K562 (cell line): ENCODE measurements around the gene PI4KA. TPM values are rescaled to one million over a fixed set of nuclear protein-coding genes. Genes with fewer than 3 reads are reported as not detected.

Source experiments
- CUX1 ChIP-seq: fragments of 200-800 bp; sonication (Bioruptor generic); IDR thresholded peaks from 2 replicates; pipeline ENCODE4 v1.6.1; 2016; ENCODE audit warnings: missing genetic modification characterization, missing compliant biosample characterization
- DEAF1 ChIP-seq: fragments of 450-650 bp; formaldehyde crosslinking; IDR thresholded peaks from 2 replicates; pipeline ENCODE4 v1.4.0; 2020; ENCODE audit warnings: mild to moderate bottlenecking, moderate library complexity
- E2F1 ChIP-seq: sonication (generic); formaldehyde crosslinking; IDR thresholded peaks from 2 replicates; pipeline ENCODE4 v1.8.1; 2023; ENCODE audit warnings: mild to moderate bottlenecking, missing genetic modification reagents, moderate library complexity
- ETV5 ChIP-seq: sonication (generic); formaldehyde crosslinking; IDR thresholded peaks from 2 replicates; pipeline ENCODE4 v1.4.0; 2020; ENCODE audit warnings: low read depth, mild to moderate bottlenecking, missing genetic modification reagents
- GABPB2 ChIP-seq: fragments of 250-450 bp; sonication (Bioruptor Pico); conservative IDR thresholded peaks from 2 replicates; pipeline ENCODE4 v1.5.1; 2021; ENCODE audit warnings: mild to moderate bottlenecking
- HIVEP1 ChIP-seq: fragments of 250-450 bp; sonication (Bioruptor Pico); IDR thresholded peaks from 2 replicates; pipeline ENCODE4 v1.4.0; 2020; ENCODE audit warnings: mild to moderate bottlenecking
- KDM5B ChIP-seq: fragments of 200-600 bp; sonication (generic); IDR thresholded peaks from 2 replicates; pipeline ENCODE4 v1.6.1; 2012; ENCODE audit warnings: low read depth, mild to moderate bottlenecking, moderate library complexity, low read length, control low read depth, inconsistent platforms; ENCODE audit not compliant: insufficient replicate concordance
- MLX ChIP-seq, 2 experiments: fragments of 450-650 bp in 1 of 2; sonication (generic) in 1 of 2; formaldehyde crosslinking; conservative IDR thresholded peaks; 2 replicates each; pipeline versions ENCODE4 v1.4.0 to v1.8.1; 2020 to 2022; ENCODE audit warnings: mild to moderate bottlenecking in 1 of 2, missing genetic modification reagents in 1 of 2
- NCOA1 ChIP-seq: fragments of 450-650 bp; IDR thresholded peaks from 2 replicates; pipeline ENCODE4 v1.6.1; 2016; ENCODE audit warnings: low read depth
- NR2C2 ChIP-seq, 2 experiments: fragments of 200-800 bp in 1 of 2; sonication (Bioruptor generic) in 1 of 2; sonication (generic) in 1 of 2; formaldehyde crosslinking in 1 of 2; IDR thresholded peaks; 2 replicates each; pipeline versions ENCODE4 v1.6.1 to v1.8.0; 2016 to 2022; ENCODE audit warnings: mild to moderate bottlenecking in 1 of 2, missing compliant biosample characterization in 1 of 2, missing genetic modification characterization in 1 of 2, missing genetic modification reagents in 1 of 2
- OTX1 ChIP-seq: fragments of 450-650 bp; formaldehyde crosslinking; IDR thresholded peaks from 2 replicates; pipeline ENCODE4 v1.4.0; 2022; ENCODE audit warnings: mild to moderate bottlenecking
- RBM25 ChIP-seq: fragments of 200-400 bp; formaldehyde crosslinking; IDR thresholded peaks from 2 replicates; pipeline ENCODE4 v1.6.1; 2018; ENCODE audit warnings: low read length, low read depth, moderate library complexity; ENCODE audit not compliant: severe bottlenecking
- SIX5 ChIP-seq, 2 experiments: IDR thresholded peaks; 2 replicates each; pipeline ENCODE4 v1.6.1; 2011; ENCODE audit warnings: low read length in 2 of 2, borderline replicate concordance in 1 of 2, low read depth in 1 of 2, mild to moderate bottlenecking in 1 of 2, moderate library complexity in 1 of 2; ENCODE audit not compliant: insufficient read depth in 1 of 2
- SRSF3 ChIP-seq: fragments of 200-400 bp; formaldehyde crosslinking; IDR thresholded peaks from 2 replicates; pipeline ENCODE4 v1.6.1; 2016; ENCODE audit warnings: mild to moderate bottlenecking, low read length, moderate library complexity; ENCODE audit not compliant: insufficient read depth
- TBL1XR1 ChIP-seq, 2 experiments: IDR thresholded peaks; 2 replicates each; pipeline ENCODE4 v1.6.1; 2012; ENCODE audit warnings: improper control_type of control experiment in 2 of 2, low read length in 2 of 2, mild to moderate bottlenecking in 1 of 2
- polyA plus RNA-seq, 8 experiments: library from polyadenylated mRNA; depleted of rRNA in 4 of 8; stranded (reverse) in 5 of 8; unstranded in 3 of 8; fragments of >200 nt; fragmentation: Nextera tagmentation in 2 of 8; fragmentation: Illumina TruSeq in 1 of 8; extraction: Ambion mirVana in 2 of 8; extraction: Trizol in 1 of 8; gene quantifications; 2 replicates each; pipeline versions ENCODE4 v1.2.1 to v1.2.3, GENCODE V29; 2011 to 2014; ENCODE audit warnings: inconsistent platforms in 1 of 8, missing spikeins in 1 of 8
- total RNA-seq, 7 experiments: library from RNA; depleted of rRNA in 6 of 7; stranded (reverse); fragments of >200 nt in 6 of 7; fragmentation: Illumina TruSeq in 2 of 7; extraction: Trizol in 2 of 7; gene quantifications; 2 replicates each; pipeline versions ENCODE4 v1.2.1 to v1.2.3, GENCODE V29; 2011 to 2021; ENCODE audit warnings: low replicate concordance in 1 of 7

PI4KA gene
- total and polyA plus RNA-seq, 9 of the 15 experiments (the other 6 are each of a cell fraction or from before 2014, with no cell fraction given) = 7.3 to 187 (median 84.7) TPM

GRCh38 chr22:20777420-20778177, 81.0 kb downstream of the PI4KA start (continued):
- 0 out of 4 replicates have a peak, but pooled peaks of 1 of the 2 experiments have one; percentile 22 for TF ChIP-seq MLX (CRISPR knock-in tag; conservative IDR thresholded peaks at IDR 0.05)
- no peak for TF ChIP-seq SRSF3
- peak; percentile 62 for TF ChIP-seq E2F1
- peak; percentile 89 for TF ChIP-seq HIVEP1 (CRISPR knock-in tag)
- TF ChIP-seq RBM25 = peak; percentile 6
- TF ChIP-seq NR2C2 (CRISPR knock-in tag; IDR thresholded peaks at IDR 0.05) = peak; percentile 83
- TF ChIP-seq NR2C2 (tag; IDR thresholded peaks at IDR 0.05) = no peak
- peak; percentile 94 for TF ChIP-seq DEAF1
- peak; percentile 54; the same call in 1 of the 2 replicates for TF ChIP-seq CUX1 (CRISPR knock-in tag)
- TF ChIP-seq OTX1 (CRISPR knock-in tag) = peak; percentile 3; the same call in 1 of the 2 replicates
- no peak for TF ChIP-seq NCOA1
- TF ChIP-seq ETV5 (CRISPR knock-in tag) = no peak
- TF ChIP-seq GABPB2 (CRISPR knock-in tag) = peak; percentile 92; the same call in 1 of the 2 replicates
- TF ChIP-seq KDM5B = peak; percentile 56
- TF ChIP-seq TBL1XR1 (IDR thresholded peaks at IDR 0.05; ENCODE audit: low read length in 2 of 2) = peak; percentile 96 to 100
- TF ChIP-seq SIX5 (IDR thresholded peaks at IDR 0.05; ENCODE audit: borderline replicate concordance in 1 of 2, insufficient read depth in 1 of 2, low read depth in 1 of 2, low read length in 2 of 2) = no peak
